C4-2B (cell line): ENCODE measurements around the gene CEMIP.

Experiments
- H3K27ac ChIP-seq: fragments of 450-650 bp; 2 replicates; pipeline ENCODE4 v1.5.1; 2017
- ZFX ChIP-seq: fragments of 450-650 bp; IDR thresholded peaks from 2 replicates; pipeline ENCODE4 v1.6.1; 2017
- TF ChIP-seq, protein P1 (sequence below): fragments of 450-650 bp; conservative IDR thresholded peaks from 2 replicates; pipeline ENCODE4 v1.5.1; 2017; ENCODE audit warnings: mild to moderate bottlenecking

CEMIP gene

DNA sequence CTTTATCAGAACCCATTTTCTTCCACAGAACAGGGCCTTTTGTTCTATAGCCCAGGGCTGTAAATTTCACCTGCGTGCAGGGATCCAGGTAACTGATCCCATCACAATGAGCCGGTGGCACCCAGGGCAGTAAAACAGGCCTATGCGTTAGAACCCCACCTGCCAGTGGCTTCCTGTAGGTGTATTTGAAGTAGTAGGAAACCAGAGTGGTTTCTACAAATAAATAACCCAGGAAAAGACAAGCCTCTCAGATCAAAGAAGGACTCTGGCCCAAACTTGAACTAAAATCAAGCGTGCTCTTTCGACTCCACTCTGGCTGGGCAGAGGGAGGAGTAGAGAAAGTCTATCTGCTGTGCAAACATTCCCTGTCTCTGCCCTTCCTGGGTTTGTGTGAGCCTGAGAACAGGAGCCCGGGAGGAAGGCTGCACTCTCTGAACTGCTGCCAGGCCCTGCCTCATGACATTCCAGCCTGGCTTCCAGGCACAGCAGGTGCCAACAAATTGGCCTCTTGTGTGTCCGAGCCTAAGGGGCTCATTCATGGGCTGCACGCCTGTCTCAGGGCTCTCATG, 77.7 kb downstream of the CEMIP start:
- H3K27ac ChIP-seq: peak overlapping the region; percentile 59
- TF ChIP-seq ZFX: 0 out of 2 replicates have a peak, but pooled peaks have one; percentile 27
- TF ChIP-seq, protein P1, sequence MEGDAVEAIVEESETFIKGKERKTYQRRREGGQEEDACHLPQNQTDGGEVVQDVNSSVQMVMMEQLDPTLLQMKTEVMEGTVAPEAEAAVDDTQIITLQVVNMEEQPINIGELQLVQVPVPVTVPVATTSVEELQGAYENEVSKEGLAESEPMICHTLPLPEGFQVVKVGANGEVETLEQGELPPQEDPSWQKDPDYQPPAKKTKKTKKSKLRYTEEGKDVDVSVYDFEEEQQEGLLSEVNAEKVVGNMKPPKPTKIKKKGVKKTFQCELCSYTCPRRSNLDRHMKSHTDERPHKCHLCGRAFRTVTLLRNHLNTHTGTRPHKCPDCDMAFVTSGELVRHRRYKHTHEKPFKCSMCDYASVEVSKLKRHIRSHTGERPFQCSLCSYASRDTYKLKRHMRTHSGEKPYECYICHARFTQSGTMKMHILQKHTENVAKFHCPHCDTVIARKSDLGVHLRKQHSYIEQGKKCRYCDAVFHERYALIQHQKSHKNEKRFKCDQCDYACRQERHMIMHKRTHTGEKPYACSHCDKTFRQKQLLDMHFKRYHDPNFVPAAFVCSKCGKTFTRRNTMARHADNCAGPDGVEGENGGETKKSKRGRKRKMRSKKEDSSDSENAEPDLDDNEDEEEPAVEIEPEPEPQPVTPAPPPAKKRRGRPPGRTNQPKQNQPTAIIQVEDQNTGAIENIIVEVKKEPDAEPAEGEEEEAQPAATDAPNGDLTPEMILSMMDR: no peak

- TF ChIP-seq, protein P1: no peak
- no peak for TF ChIP-seq ZFX
- no peak overlapping the region for H3K27ac ChIP-seq
Observed at GRCh38 chr15:80861731-80862170, 82.6 kb downstream of the CEMIP start.

DNA sequence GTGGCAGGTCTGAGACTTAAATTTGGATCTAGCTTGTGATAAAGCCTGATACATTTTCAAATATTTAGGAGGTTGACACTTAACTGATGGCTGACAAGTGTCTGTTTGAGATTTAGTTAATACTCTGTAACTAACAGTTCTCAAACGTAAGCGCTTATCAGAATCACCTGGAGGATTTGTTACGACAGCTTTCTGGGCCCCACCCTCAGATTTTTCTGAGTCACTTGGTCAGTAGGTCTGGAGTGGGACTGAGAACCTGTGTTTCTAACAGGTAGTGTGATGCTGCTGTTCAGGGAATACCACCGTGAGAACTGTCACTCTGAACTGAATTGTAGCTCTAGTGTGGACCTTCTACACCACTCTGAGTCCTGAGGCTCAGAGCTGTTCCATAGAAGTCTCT, 85.5 kb downstream of the CEMIP start:
- no peak overlapping the region for H3K27ac ChIP-seq
- TF ChIP-seq, protein P1: no peak
- no peak for TF ChIP-seq ZFX

GRCh38 chr15:80866936-80867335, 87.8 kb downstream of the CEMIP start:
- TF ChIP-seq ZFX: no peak
- TF ChIP-seq, protein P1: no peak
- no peak overlapping the region for H3K27ac ChIP-seq

DNA sequence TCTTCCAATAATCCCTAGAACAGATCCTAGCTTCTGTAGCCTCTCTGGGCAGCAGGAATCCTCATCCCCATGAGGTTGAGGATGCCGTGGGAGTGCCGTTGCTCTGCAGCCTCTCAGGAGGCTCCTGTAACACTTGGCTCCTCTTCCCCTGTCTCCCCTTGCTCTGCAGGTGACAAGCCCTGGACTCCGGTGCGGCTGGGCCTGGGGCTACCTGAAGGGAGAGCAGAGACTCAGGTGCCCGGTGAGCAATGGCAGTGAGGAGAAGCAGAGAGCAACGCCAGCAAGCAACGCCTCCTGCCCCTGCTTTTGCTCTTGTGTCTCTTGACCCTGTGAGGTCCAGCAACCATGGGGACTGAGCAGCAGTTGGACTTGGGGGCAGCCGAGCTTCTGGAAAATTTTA, 91.2 kb downstream of the CEMIP start:
- TF ChIP-seq, protein P1: no peak
- TF ChIP-seq ZFX: no peak
- no peak overlapping the region for H3K27ac ChIP-seq

- H3K27ac ChIP-seq: no peak overlapping the region
- TF ChIP-seq, protein P1: no peak
- no peak for TF ChIP-seq ZFX
Observed at GRCh38 chr15:80870893-80871292, 91.7 kb downstream of the CEMIP start.

DNA sequence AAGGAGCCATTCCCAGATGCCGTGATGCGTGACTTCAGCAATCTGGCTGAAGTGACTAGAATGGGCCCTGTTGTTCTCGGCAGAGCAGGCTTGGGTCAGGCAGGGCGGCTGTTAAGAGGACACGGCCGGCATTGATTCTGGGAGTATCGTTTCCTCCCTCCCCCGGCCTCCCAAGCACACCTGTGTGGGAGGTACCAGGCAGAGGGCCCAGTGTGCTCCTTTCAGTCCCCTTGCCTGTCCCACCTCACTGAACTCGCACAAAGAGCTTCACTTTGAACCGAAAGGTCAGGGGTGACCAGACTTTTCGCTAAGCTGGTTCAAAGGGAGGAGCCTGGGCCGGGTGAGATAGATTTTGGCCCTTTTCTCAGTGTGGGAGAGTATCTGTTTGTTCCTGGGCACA, 92.7 kb downstream of the CEMIP start:
- H3K27ac ChIP-seq: no peak overlapping the region
- TF ChIP-seq ZFX: no peak
- TF ChIP-seq, protein P1: no peak
